PC-3 (cell line): Measurements from ENCODE around the gene IQCC. TPM values are rescaled to one million over a fixed set of nuclear protein-coding genes. Genes with fewer than 3 reads are reported as not detected.

Experiments
- ATAC-seq: fragments of 200-7000 bp; cut with Tn5 transposase; 2 replicates; pipeline ENCODE4 v1.9.1; 2020; ENCODE audit warnings: mild to moderate bottlenecking, moderate library complexity
- BruUV-seq: library from RNA; stranded (reverse); fragments of 400-500 nt; replicated peaks from 2 replicates; lab custom pipeline; 2021; lab: Mats Ljungman, UMichigan
- CTCF ChIA-PET: fragments of 300-600 bp; sonication (Branson Sonifier 250); formaldehyde crosslinking; loops from one replicate; lab custom pipeline; 2022; ENCODE audit warnings: antibody characterized with exemption; lab: Charles Lee
- POLR2A ChIA-PET: fragments of 300-600 bp; sonication (Branson Sonifier 250); formaldehyde crosslinking; loops from one replicate; lab custom pipeline; 2022; ENCODE audit warnings: antibody characterized with exemption; ENCODE audit not compliant: unreplicated experiment; lab: Charles Lee
- DNase-seq: peaks from one replicate; pipeline ENCODE4 v3.0.0-alpha.2; 2015
- H2AFZ ChIP-seq: fragments of 300-600 bp; sonication (generic); 2 replicates; pipeline ENCODE4 v1.6.0; 2016; ENCODE audit warnings: antibody characterized with exemption, low read length
- H3F3A ChIP-seq: fragments of 300-600 bp; sonication (generic); one replicate; pipeline ENCODE4 v1.6.0; 2017; ENCODE audit warnings: antibody characterized with exemption, low read length, control low read depth, mild to moderate bottlenecking; ENCODE audit not compliant: unreplicated experiment
- H3K27ac ChIP-seq: fragments of 300-600 bp; sonication (generic); 2 replicates; pipeline ENCODE4 v1.5.1; 2016; ENCODE audit warnings: mild to moderate bottlenecking, low read length
- H3K27me3 ChIP-seq: fragments of 300-600 bp; sonication (generic); 2 replicates; pipeline ENCODE4 v1.6.1; 2016; ENCODE audit warnings: low read length, mixed read lengths
- H3K36me3 ChIP-seq: fragments of 300-600 bp; sonication (generic); 2 replicates; pipeline ENCODE4 v1.6.1; 2016; ENCODE audit warnings: low read depth, mixed run types, low read length, mixed read lengths
- H3K4me1 ChIP-seq: fragments of 300-600 bp; sonication (generic); 2 replicates; pipeline ENCODE4 v1.5.1; 2016; ENCODE audit warnings: low read length; ENCODE audit not compliant: insufficient read depth
- H3K4me2 ChIP-seq: fragments of 300-600 bp; sonication (generic); 2 replicates; pipeline ENCODE4 v1.6.0; 2016; ENCODE audit warnings: low read length
- H3K4me3 ChIP-seq: fragments of 300-600 bp; sonication (generic); 2 replicates; pipeline ENCODE4 v1.5.1; 2016; ENCODE audit warnings: mild to moderate bottlenecking, low read length, mixed read lengths
- H3K79me2 ChIP-seq: fragments of 300-600 bp; sonication (generic); 2 replicates; pipeline ENCODE4 v1.6.1; 2017; ENCODE audit warnings: low read length, mixed read lengths
- H3K9ac ChIP-seq: fragments of 300-600 bp; sonication (generic); 2 replicates; pipeline ENCODE4 v1.6.0; 2016; ENCODE audit warnings: mild to moderate bottlenecking, low read length
- H3K9me2 ChIP-seq: fragments of 300-600 bp; sonication (generic); replicated peaks from 2 replicates; pipeline ENCODE4 v1.6.1; 2016; ENCODE audit warnings: mixed run types, low read length, mixed read lengths
- H3K9me3 ChIP-seq: fragments of 300-600 bp; sonication (generic); 2 replicates; pipeline ENCODE4 v1.6.1; 2016; ENCODE audit warnings: low read length, mixed read lengths
- H4K20me1 ChIP-seq: fragments of 300-600 bp; sonication (generic); 2 replicates; pipeline ENCODE4 v1.6.1; 2016; ENCODE audit warnings: low read length, mixed read lengths
- EZH2 ChIP-seq: fragments of 300-600 bp; sonication (generic); IDR thresholded peaks from one replicate; pipeline ENCODE4 v1.6.1; 2017; ENCODE audit warnings: antibody characterized with exemption, mild to moderate bottlenecking, low read length; ENCODE audit not compliant: unreplicated experiment
- EZH2phosphoT487 ChIP-seq: fragments of 300-600 bp; sonication (generic); IDR thresholded peaks from 2 replicates; pipeline ENCODE4 v1.6.1; 2018; ENCODE audit warnings: mild to moderate bottlenecking, antibody characterized with exemption, low read length, borderline replicate concordance
- intact Hi-C: fragments of 100-400 bp; cut with micrococcal nuclease; formaldehyde crosslinking; loops from 2 replicates; pipeline ENCODE4 v1.9.0; 2023
- total RNA-seq: library from RNA; depleted of rRNA; stranded (reverse); fragments of >200 nt; gene quantifications from 2 replicates; pipeline ENCODE4 v1.2.3, GENCODE V29; 2014
- TF ChIP-seq, protein P1 (sequence below): fragments of 300-600 bp; sonication (generic); conservative IDR thresholded peaks from 2 replicates; pipeline ENCODE4 v1.5.1; 2017; ENCODE audit warnings: antibody characterized with exemption, low read depth, mild to moderate bottlenecking, low read length

Gene IQCC
- total RNA-seq, 1 experiment from 2014 or later = 8.5 TPM

DNA sequence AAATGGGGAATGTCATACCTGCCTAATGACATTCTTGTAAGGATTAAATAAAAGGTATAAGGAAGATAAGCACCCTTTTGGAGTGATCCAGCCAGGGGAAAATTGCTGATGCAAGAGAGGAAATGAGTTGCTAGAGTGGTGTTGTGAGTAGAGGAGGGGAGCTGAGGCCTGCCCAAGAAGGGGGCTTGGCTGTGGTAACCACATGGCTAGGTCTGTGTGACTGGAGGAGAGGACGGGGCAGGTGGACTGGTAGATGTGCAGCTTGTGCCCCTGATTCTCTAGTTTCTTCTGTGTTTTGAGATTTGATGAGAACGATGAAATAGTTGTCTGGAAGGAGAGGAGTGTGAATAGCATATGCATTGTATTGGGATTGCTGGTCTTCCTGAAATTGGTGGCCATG is 19.4 kb upstream of the IQCC start:
- Histone ChIP-seq H3K27ac (no peak overlapping the region), H3K9ac (no peak overlapping the region), H3K4me1 (peaks cover 8% of the 10 kb centered on the region), H3K36me3 (peaks cover 67% of the 10 kb centered on the region), H3K4me3 (no peak overlapping the region), H3K9me3 (no peaks in the 10 kb centered on the region), H2AFZ (no peak overlapping the region), H3K4me2 (no peak overlapping the region), H3F3A (no peaks in the 10 kb centered on the region), H3K9me2 (no peaks in the 10 kb centered on the region), H3K27me3 (no peaks in the 10 kb centered on the region), H3K79me2 (peaks cover 60% of the 10 kb centered on the region), H4K20me1 (peaks cover 4% of the 10 kb centered on the region; the same call in 1 of the 2 replicates)
- intact Hi-C loops = no loop called here
- no TSS peak for BruUV-seq
- ChIA-PET CTCF (no interaction called here), POLR2A (no interaction called here)
- DNase-seq (no peak), ATAC-seq (no peak)
- TF ChIP-seq EZH2 (no peak), EZH2phosphoT487 (no peak)
- TF ChIP-seq, protein P1, sequence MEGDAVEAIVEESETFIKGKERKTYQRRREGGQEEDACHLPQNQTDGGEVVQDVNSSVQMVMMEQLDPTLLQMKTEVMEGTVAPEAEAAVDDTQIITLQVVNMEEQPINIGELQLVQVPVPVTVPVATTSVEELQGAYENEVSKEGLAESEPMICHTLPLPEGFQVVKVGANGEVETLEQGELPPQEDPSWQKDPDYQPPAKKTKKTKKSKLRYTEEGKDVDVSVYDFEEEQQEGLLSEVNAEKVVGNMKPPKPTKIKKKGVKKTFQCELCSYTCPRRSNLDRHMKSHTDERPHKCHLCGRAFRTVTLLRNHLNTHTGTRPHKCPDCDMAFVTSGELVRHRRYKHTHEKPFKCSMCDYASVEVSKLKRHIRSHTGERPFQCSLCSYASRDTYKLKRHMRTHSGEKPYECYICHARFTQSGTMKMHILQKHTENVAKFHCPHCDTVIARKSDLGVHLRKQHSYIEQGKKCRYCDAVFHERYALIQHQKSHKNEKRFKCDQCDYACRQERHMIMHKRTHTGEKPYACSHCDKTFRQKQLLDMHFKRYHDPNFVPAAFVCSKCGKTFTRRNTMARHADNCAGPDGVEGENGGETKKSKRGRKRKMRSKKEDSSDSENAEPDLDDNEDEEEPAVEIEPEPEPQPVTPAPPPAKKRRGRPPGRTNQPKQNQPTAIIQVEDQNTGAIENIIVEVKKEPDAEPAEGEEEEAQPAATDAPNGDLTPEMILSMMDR = no peak

DNA sequence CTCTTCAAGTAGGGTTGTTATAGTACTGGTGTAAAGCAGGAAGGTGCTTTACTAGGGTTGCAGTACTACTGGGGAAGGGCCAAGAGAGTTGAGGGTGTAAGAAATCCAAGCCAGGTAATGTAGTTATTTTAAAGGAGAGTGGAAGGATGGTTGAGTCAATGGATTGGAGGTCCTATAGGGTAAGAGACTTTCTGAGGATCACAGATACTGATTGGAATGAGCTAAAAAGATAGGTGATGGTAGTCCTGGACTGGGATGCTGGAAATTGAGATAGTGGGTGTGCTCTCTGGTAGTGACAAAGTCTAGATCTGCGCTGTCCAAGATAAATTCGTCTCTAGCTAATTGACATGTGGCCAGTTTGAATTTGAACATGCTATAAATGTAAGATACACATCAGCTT is 19.0 kb upstream of the IQCC start:
- H3K4me1 ChIP-seq = peaks cover 4% of the 10 kb centered on the region
- DNase-seq (no peak), ATAC-seq (no peak)
- H3K9ac ChIP-seq = no peak overlapping the region
- intact Hi-C loops = no loop called here
- TF ChIP-seq, protein P1 = no peak
- no peak for TF ChIP-seq EZH2
- no peak for TF ChIP-seq EZH2phosphoT487
- POLR2A ChIA-PET = no interaction called here
- H3K4me2 ChIP-seq = no peak overlapping the region
- H3F3A ChIP-seq = no peaks in the 10 kb centered on the region
- H3K9me3 ChIP-seq = no peaks in the 10 kb centered on the region
- H4K20me1 ChIP-seq = peaks cover under 1% of the 10 kb centered on the region; the same call in 1 of the 2 replicates
- no TSS peak for BruUV-seq
- peaks cover 67% of the 10 kb centered on the region for H3K36me3 ChIP-seq
- H2AFZ ChIP-seq = no peak overlapping the region
- CTCF ChIA-PET = no interaction called here
- H3K9me2 ChIP-seq = no peaks in the 10 kb centered on the region
- no peaks in the 10 kb centered on the region for H3K27me3 ChIP-seq
- H3K79me2 ChIP-seq = peaks cover 56% of the 10 kb centered on the region
- H3K4me3 ChIP-seq = no peak overlapping the region
- no peak overlapping the region for H3K27ac ChIP-seq

DNA sequence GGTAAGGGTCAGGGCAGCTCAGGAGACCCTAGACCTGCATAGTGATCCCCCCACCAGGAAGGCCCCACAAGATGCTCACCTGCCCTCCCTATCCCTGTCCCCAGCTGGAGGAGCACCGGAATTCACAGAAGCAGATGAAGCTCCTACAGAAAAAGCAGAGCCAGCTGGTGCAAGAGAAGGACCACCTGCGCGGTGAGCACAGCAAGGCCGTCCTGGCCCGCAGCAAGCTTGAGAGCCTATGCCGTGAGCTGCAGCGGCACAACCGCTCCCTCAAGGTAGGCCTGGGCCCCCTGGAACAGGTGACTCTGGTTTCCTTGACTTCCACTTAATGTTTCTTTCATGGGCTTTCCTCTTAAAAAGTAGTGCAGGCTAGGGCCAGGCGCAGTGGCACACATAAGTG is 17.6 kb upstream of the IQCC start:
- Histone ChIP-seq H3K4me2 (no peak overlapping the region), H3K79me2 (peaks cover 42% of the 10 kb centered on the region), H3K4me1 (no peaks in the 10 kb centered on the region), H3K9me3 (no peaks in the 10 kb centered on the region), H2AFZ (no peak overlapping the region), H3K27ac (no peak overlapping the region), H3K4me3 (no peak overlapping the region), H3K9me2 (no peaks in the 10 kb centered on the region), H3K36me3 (peaks cover 74% of the 10 kb centered on the region), H3K27me3 (no peaks in the 10 kb centered on the region), H4K20me1 (no peaks in the 10 kb centered on the region; the same call in 1 of the 2 replicates), H3K9ac (no peak overlapping the region), H3F3A (no peaks in the 10 kb centered on the region)
- no peak for DNase-seq
- ChIA-PET CTCF (no interaction called here), POLR2A (interaction anchor here (0.6 kb wide), 1 partner anchor 175 kb away, joined by 3 read pairs; no protein-coding TSS in a partner anchor)
- no peak for ATAC-seq
- TF ChIP-seq EZH2phosphoT487 (no peak), EZH2 (no peak)
- TF ChIP-seq, protein P1 = no peak
- intact Hi-C loops = no loop called here
- BruUV-seq = no TSS peak
